Left ventricle myocardium inferior (tissue), 1 donor: ENCODE measurements around the gene FTSJ1. TPM values are rescaled to one million over a fixed set of nuclear protein-coding genes. Genes with fewer than 3 reads are reported as not detected.
A peak's percentile ranks its signal among the peaks of the same experiment; 100 is the strongest.

Experiments
- DNase-seq: peaks from one replicate; pipeline ENCODE4 v3.0.0-alpha.2; 2020
- H3K27ac ChIP-seq: fragments of 200-600 bp; replicated peaks from 2 replicates; pipeline ENCODE4 v1.8.0; 2021
- H3K27me3 ChIP-seq: fragments of 200-600 bp; 2 replicates; pipeline ENCODE4 v1.8.0; 2021; ENCODE audit warnings: low read depth
- H3K36me3 ChIP-seq: fragments of 200-600 bp; 2 replicates; pipeline ENCODE4 v1.8.0; 2021
- H3K4me1 ChIP-seq: fragments of 200-600 bp; 2 replicates; pipeline ENCODE4 v1.8.0; 2021
- H3K4me3 ChIP-seq: fragments of 200-600 bp; 2 replicates; pipeline ENCODE4 v1.8.0; 2021; ENCODE audit warnings: mild to moderate bottlenecking, moderate library complexity
- H3K9me3 ChIP-seq: fragments of 200-600 bp; replicated peaks from 2 replicates; pipeline ENCODE4 v1.8.0; 2021
- intact Hi-C: fragments of 100-400 bp; cut with micrococcal nuclease; formaldehyde crosslinking; loops from one replicate; pipeline ENCODE4 v1.11.0; 2022
- total RNA-seq: library from RNA; stranded (reverse); fragmentation: NEBNext Ultra II Directional; extraction: Animal tissue kit (Norgen Biotek cat#: 25700); gene quantifications from one replicate; pipeline ENCODE4 v1.2.1, GENCODE V29; 2021
- TF ChIP-seq, protein P1 (sequence below): fragments of 200-600 bp; IDR thresholded peaks from 2 replicates; pipeline ENCODE4 v1.8.0; 2021; ENCODE audit warnings: antibody characterized with exemption, mild to moderate bottlenecking, borderline replicate concordance
- donor health status: DM: no; HTN: yes; CAD: no; lungs with severe emphysema.

Gene FTSJ1
- total RNA-seq, 1 donor from 2014 or later = 15.3 TPM

DNA sequence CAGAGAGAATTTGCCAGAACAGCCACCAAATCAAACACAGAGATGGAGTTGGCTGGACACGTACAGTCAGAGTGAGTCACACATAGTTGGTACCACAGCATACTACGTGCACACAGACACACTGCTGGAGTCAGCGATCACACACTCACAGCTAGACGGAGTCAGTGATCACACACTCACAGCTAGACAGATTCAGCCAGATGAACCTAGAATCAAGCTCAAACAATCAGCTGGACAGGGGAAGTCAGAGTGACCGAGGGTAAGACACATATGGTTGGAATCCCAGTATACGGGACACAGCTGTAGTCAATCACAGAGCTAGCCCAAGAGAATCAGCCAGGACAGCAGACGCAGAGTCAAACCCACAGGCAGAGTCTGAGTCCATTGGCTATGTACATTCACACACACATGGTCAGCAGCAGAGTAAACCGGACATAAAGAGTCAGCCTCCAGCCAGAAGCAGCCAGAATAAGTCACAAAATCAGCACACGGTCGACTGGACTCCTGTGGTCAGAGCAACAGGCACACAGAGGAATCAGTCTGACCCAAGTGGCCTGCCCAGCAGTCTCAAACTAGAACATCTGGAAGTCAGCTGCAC lies 10.6 kb upstream of the FTSJ1 start:
- TF ChIP-seq, protein P1, sequence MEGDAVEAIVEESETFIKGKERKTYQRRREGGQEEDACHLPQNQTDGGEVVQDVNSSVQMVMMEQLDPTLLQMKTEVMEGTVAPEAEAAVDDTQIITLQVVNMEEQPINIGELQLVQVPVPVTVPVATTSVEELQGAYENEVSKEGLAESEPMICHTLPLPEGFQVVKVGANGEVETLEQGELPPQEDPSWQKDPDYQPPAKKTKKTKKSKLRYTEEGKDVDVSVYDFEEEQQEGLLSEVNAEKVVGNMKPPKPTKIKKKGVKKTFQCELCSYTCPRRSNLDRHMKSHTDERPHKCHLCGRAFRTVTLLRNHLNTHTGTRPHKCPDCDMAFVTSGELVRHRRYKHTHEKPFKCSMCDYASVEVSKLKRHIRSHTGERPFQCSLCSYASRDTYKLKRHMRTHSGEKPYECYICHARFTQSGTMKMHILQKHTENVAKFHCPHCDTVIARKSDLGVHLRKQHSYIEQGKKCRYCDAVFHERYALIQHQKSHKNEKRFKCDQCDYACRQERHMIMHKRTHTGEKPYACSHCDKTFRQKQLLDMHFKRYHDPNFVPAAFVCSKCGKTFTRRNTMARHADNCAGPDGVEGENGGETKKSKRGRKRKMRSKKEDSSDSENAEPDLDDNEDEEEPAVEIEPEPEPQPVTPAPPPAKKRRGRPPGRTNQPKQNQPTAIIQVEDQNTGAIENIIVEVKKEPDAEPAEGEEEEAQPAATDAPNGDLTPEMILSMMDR = no peak
- H3K36me3 ChIP-seq = no peaks in the 10 kb centered on the region
- intact Hi-C loops = no loop called here
- no peak overlapping the region for H3K4me3 ChIP-seq
- H3K27ac ChIP-seq = peak overlapping the region; percentile 19
- no peak for DNase-seq
- no peaks in the 10 kb centered on the region for H3K4me1 ChIP-seq
- H3K9me3 ChIP-seq = no peaks in the 10 kb centered on the region
- peaks cover 12% of the 10 kb centered on the region for H3K27me3 ChIP-seq

DNA sequence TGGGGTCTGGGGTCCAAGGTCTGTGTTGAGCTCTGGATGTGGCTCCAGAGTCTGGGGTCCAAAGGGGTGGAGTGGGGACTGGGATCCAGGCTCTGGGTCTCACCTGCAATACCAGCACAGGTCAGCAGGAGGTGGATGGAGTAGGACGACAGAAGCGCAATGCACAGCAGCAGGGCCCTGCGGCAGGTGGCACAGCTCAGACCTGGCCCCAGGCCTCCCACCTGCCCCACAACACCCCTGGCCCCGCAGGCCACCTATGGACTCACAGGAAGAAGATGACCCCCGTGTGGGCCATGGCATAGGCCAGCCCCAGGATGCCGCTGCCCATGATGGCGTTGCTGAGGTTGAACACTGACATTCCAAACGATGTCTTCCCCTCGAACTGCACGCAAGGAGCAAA lies 9.3 kb upstream of the FTSJ1 start:
- no peaks in the 10 kb centered on the region for H3K4me1 ChIP-seq
- H3K9me3 ChIP-seq = no peaks in the 10 kb centered on the region
- intact Hi-C loops = no loop called here
- DNase-seq = no peak
- no peaks in the 10 kb centered on the region for H3K36me3 ChIP-seq
- peaks cover 12% of the 10 kb centered on the region for H3K27me3 ChIP-seq
- no peak overlapping the region for H3K4me3 ChIP-seq
- no peak overlapping the region for H3K27ac ChIP-seq
- TF ChIP-seq, protein P1 = no peak

DNA sequence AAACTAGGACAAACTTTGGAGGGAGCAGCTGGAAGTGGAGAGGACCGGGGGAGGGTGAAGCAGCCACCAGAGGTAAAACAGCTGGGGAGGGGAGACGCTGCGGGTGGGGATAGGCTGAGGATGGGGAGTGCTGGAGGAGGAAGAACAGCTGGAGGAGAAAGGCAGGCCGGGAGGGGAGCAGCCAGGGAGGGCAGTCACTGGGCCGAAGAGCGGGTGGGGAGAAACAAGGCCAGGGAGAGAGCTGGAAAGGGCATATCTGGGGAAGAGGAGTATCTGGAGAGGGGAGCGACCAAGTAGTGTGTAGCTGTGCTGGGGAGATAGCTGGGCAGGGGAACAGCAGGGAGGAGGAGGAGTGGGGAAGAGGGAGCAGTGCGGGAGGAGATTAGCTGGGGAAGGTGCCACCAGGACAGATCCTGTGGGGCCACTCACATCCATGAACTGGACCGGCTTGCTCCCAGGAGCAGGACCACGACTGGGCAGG lies 8.7 kb upstream of the FTSJ1 start:
- no peaks in the 10 kb centered on the region for H3K9me3 ChIP-seq
- no peaks in the 10 kb centered on the region for H3K4me1 ChIP-seq
- no peak overlapping the region for H3K27ac ChIP-seq
- no peaks in the 10 kb centered on the region for H3K36me3 ChIP-seq
- TF ChIP-seq, protein P1 = no peak
- intact Hi-C loops = no loop called here
- DNase-seq = no peak
- H3K27me3 ChIP-seq = peaks cover 12% of the 10 kb centered on the region
- H3K4me3 ChIP-seq = no peak overlapping the region

DNA sequence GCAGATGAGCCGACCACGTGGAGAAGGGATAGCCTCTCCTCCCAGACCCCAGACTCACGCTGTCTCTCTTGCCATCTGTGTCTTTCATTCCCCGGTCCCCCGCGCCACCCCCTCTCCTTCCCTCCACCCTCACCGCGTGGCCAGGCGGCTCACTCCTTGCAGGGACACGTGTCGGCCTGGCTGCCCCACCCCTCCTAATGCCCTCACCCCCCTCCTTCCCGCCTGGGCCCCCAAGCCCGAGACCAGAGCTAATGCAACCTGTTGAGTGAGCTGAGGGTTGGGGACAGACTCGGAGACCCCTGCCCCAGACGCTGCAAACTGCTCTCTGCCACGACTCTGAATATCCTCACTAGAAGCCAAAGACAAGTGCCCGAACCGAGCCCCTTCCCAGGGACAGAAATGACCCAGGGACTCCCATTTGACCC lies 7.7 kb upstream of the FTSJ1 start:
- DNase-seq = no peak
- Histone ChIP-seq H3K27me3 (peaks cover 12% of the 10 kb centered on the region), H3K9me3 (no peaks in the 10 kb centered on the region), H3K4me1 (no peaks in the 10 kb centered on the region), H3K4me3 (no peak overlapping the region), H3K27ac (no peak overlapping the region), H3K36me3 (no peaks in the 10 kb centered on the region)
- intact Hi-C loops = no loop called here
- TF ChIP-seq, protein P1 = no peak

DNA sequence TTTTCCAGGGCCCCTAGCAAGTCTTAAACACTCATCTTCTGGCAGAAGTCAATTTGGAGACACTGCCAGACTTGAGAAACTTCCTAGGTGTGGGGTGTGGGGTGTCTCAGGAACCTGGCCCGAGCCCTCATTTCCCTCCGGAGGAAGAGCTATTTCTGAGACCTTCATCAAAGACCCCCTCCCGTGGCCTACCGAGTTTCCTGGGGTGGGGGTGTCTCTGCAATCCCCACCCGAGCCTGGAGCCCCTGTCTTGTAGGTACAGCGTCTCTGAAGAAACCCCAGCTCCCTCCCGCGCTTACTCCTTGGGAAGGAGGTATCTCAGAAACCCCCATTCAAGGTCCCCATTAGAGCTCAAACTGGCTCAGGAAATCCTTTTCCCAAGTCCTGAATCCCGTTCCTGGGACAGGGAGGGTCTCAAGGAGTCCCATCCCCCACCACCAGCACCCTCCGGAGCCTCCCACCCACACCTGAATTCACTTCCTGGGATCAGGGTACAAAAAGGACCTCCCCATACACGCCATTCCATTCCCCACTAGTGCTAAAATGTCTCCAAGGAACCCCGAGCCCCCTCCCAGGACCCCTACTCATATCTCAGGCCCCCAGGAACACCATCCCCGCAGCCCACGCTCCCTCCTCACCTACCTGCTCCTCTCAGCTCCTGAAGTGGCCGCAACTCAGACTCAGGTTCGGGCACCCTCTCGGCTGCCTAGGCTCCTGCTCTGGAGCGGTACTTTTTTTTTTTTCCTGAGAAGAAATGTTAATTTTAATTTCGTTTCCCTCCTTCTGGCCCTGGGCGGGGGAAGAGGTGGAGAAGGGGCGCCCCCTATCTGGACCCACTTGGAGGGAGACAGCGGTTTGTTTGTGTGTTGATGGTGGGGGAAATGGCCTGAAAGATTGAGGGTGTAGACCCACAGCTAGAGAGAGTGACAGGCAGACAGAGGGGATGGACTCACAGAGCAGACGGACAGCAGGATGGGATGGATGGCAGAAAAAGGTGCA lies 7.0 kb upstream of the FTSJ1 start:
- Histone ChIP-seq H3K4me3 (no peak overlapping the region), H3K36me3 (no peaks in the 10 kb centered on the region), H3K27me3 (peaks cover 12% of the 10 kb centered on the region), H3K9me3 (no peaks in the 10 kb centered on the region), H3K4me1 (no peaks in the 10 kb centered on the region), H3K27ac (no peak overlapping the region)
- DNase-seq = no peak
- TF ChIP-seq, protein P1 = no peak
- intact Hi-C loops = no loop called here
